Endothelial cell (in vitro differentiated cells): ENCODE results near the gene C5AR2. TPM values are rescaled to one million over a fixed set of nuclear protein-coding genes. Genes with fewer than 3 reads are reported as not detected.

Source experiments
- DNase-seq: peaks from one replicate; pipeline ENCODE4 v3.0.0; 2021; ENCODE audit warnings: low spot score
- H3K27ac Mint-ChIP-seq: one replicate; pipeline ENCODE4 v1.8.0; 2021; ENCODE audit warnings: mixed read lengths, inconsistent platforms; ENCODE audit not compliant: unreplicated experiment
- H3K27me3 Mint-ChIP-seq: one replicate; pipeline ENCODE4 v1.8.0; 2021; ENCODE audit warnings: mild to moderate bottlenecking, moderate library complexity, mixed read lengths, inconsistent platforms; ENCODE audit not compliant: unreplicated experiment
- H3K36me3 Mint-ChIP-seq: one replicate; pipeline ENCODE4 v1.8.0; 2021; ENCODE audit warnings: mild to moderate bottlenecking, low read depth, mixed read lengths, inconsistent platforms; ENCODE audit not compliant: unreplicated experiment
- H3K4me1 Mint-ChIP-seq: one replicate; pipeline ENCODE4 v1.8.0; 2021; ENCODE audit warnings: mild to moderate bottlenecking, mixed read lengths, inconsistent platforms; ENCODE audit not compliant: unreplicated experiment
- H3K4me3 Mint-ChIP-seq: one replicate; pipeline ENCODE4 v1.8.0; 2021; ENCODE audit warnings: mild to moderate bottlenecking, mixed read lengths, inconsistent platforms; ENCODE audit not compliant: unreplicated experiment
- H3K9me3 Mint-ChIP-seq: one replicate; pipeline ENCODE4 v1.8.0; 2021; ENCODE audit warnings: mixed read lengths, inconsistent platforms; ENCODE audit not compliant: unreplicated experiment
- total RNA-seq: library from RNA; stranded (reverse); fragmentation: NEBNext Ultra II Directional; extraction: Animal tissue kit (Norgen Biotek cat#: 25700); gene quantifications from one replicate; pipeline ENCODE4 v1.2.1, GENCODE V29; 2021; ENCODE audit not compliant: unreplicated experiment
- TF ChIP-seq, protein P1 (sequence below): fragments of 200-600 bp; sonication (generic); IDR thresholded peaks from one replicate; pipeline ENCODE4 v1.5.0; 2021; ENCODE audit warnings: antibody characterized with exemption; ENCODE audit not compliant: unreplicated experiment

The C5AR2 gene
- total RNA-seq, 1 donor from 2014 or later = 0.59 TPM

DNA sequence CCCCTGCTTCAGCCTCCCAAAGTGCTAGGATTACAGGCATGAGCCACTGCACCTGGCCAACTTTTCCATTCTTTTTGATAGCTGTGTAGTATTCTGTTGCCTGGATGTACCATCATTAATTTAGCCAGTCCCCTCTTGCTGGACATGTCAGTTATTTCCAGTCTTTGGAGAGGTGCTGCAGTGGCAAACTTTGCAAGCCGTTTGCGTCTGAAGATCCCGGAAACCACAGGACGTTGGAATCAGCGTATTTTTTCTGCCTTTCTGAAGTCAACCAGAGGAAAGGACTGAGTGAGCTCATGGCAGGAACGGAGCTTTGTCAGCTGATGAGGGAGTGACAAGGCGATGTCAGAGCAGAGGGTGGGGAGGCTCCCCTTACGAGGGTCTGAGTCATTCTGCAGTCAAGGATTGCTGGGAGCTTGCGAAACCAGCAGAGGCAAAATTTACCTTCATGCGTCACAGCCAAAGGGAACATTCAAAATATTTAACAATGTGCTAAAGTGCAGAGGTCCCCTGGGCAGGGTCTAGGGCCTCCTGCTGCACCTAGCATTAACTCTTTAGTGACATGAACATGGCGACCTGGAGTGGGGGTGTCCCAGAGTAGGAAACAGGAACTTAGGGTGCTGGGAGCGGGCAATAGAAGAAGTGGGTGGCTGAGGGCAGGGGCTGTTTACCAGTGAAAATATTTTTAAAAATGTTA, 16.7 kb upstream of the C5AR2 start:
- Mint-ChIP-seq H3K4me1 (no peaks in the 10 kb centered on the region), H3K36me3 (no peaks in the 10 kb centered on the region), H3K27me3 (peaks cover 4% of the 10 kb centered on the region), H3K27ac (no peak overlapping the region), H3K4me3 (no peak overlapping the region), H3K9me3 (no peaks in the 10 kb centered on the region)
- TF ChIP-seq, protein P1, sequence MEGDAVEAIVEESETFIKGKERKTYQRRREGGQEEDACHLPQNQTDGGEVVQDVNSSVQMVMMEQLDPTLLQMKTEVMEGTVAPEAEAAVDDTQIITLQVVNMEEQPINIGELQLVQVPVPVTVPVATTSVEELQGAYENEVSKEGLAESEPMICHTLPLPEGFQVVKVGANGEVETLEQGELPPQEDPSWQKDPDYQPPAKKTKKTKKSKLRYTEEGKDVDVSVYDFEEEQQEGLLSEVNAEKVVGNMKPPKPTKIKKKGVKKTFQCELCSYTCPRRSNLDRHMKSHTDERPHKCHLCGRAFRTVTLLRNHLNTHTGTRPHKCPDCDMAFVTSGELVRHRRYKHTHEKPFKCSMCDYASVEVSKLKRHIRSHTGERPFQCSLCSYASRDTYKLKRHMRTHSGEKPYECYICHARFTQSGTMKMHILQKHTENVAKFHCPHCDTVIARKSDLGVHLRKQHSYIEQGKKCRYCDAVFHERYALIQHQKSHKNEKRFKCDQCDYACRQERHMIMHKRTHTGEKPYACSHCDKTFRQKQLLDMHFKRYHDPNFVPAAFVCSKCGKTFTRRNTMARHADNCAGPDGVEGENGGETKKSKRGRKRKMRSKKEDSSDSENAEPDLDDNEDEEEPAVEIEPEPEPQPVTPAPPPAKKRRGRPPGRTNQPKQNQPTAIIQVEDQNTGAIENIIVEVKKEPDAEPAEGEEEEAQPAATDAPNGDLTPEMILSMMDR = no peak
- no peak for DNase-seq

DNA sequence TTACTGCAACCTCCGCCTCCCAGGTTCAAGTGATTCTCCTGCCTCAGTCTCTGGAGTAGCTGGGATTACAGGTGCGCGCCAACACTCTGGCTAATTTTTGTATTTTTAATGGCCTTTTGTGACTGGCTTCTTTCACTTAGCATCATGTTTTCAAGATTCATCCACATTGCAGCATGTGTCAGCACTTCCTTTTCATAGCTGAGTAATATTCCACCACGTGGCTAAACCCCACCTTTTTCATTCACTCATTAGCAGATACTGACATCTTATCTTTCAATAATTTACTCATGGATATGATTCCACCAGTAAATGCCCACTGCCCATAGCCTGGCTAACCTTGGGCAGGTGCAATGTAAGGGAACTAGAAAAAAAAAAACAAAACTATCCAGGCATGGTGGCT, 15.5 kb upstream of the C5AR2 start:
- H3K9me3 Mint-ChIP-seq = no peaks in the 10 kb centered on the region
- no peak overlapping the region for H3K27ac Mint-ChIP-seq
- peaks cover 8% of the 10 kb centered on the region for H3K27me3 Mint-ChIP-seq
- DNase-seq = no peak
- TF ChIP-seq, protein P1 = no peak
- no peaks in the 10 kb centered on the region for H3K4me1 Mint-ChIP-seq
- no peak overlapping the region for H3K4me3 Mint-ChIP-seq
- peaks cover 6% of the 10 kb centered on the region for H3K36me3 Mint-ChIP-seq

DNA sequence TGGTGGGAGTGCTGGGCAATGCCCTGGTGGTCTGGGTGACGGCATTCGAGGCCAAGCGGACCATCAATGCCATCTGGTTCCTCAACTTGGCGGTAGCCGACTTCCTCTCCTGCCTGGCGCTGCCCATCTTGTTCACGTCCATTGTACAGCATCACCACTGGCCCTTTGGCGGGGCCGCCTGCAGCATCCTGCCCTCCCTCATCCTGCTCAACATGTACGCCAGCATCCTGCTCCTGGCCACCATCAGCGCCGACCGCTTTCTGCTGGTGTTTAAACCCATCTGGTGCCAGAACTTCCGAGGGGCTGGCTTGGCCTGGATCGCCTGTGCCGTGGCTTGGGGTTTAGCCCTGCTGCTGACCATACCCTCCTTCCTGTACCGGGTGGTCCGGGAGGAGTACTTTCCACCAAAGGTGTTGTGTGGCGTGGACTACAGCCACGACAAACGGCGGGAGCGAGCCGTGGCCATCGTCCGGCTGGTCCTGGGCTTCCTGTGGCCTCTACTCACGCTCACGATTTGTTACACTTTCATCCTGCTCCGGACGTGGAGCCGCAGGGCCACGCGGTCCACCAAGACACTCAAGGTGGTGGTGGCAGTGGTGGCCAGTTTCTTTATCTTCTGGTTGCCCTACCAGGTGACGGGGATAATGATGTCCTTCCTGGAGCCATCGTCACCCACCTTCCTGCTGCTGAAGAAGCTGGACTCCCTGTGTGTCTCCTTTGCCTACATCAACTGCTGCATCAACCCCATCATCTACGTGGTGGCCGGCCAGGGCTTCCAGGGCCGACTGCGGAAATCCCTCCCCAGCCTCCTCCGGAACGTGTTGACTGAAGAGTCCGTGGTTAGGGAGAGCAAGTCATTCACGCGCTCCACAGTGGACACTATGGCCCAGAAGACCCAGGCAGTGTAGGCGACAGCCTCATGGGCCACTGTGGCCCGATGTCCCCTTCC, 11.8 kb upstream of the C5AR2 start:
- TF ChIP-seq, protein P1 = no peak
- no peaks in the 10 kb centered on the region for H3K9me3 Mint-ChIP-seq
- no peak overlapping the region for H3K27ac Mint-ChIP-seq
- DNase-seq = no peak
- H3K4me1 Mint-ChIP-seq = peaks cover 8% of the 10 kb centered on the region
- no peak overlapping the region for H3K4me3 Mint-ChIP-seq
- H3K36me3 Mint-ChIP-seq = peaks cover 6% of the 10 kb centered on the region
- H3K27me3 Mint-ChIP-seq = peaks cover 9% of the 10 kb centered on the region

DNA sequence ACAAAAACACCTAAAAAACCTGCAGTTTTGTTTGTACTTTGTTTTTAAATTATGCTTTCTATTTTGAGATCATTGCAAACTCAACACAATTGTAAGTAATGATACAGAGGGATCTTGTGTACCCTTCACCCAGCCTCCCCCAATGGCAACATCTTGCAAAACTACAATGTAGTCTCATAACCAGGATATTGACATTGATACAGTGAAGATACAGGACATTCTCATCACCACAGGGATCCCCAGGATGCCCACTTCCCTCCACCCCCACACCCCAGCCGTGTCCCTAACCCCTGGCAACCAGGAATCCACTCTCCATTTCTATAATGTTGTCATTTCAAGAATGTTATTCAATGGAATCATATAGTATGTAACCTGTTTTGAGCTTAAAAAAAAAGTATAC, 10.3 kb upstream of the C5AR2 start:
- TF ChIP-seq, protein P1 = no peak
- Mint-ChIP-seq H3K36me3 (peaks cover 6% of the 10 kb centered on the region), H3K4me1 (peaks cover 8% of the 10 kb centered on the region), H3K27ac (no peak overlapping the region), H3K9me3 (no peaks in the 10 kb centered on the region), H3K4me3 (no peak overlapping the region), H3K27me3 (peaks cover 9% of the 10 kb centered on the region)
- no peak for DNase-seq

DNA sequence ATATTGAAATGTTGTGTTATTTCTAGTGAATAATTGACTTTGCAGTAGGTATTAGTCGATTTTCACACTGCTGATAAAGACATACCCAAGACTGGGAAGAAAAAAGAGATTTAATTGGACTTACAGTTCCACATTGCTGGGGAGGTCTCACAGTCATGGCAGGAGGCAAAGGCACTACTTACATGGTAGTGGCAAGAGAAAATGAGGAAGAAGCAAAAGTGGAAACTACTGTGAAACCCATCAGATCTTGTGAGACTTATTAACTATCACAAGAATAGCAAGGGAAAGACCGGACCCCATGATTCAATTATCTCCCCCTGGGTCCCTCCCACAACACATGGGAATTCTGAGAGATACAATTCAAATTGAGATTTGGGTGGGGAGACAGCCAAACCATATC, 9.9 kb upstream of the C5AR2 start:
- no peak for DNase-seq
- Mint-ChIP-seq H3K36me3 (peaks cover 6% of the 10 kb centered on the region), H3K27ac (no peak overlapping the region), H3K27me3 (peaks cover 9% of the 10 kb centered on the region), H3K9me3 (no peaks in the 10 kb centered on the region), H3K4me3 (no peak overlapping the region), H3K4me1 (peaks cover 8% of the 10 kb centered on the region)
- TF ChIP-seq, protein P1 = no peak
